OCI-LY1 (cell line): ENCODE measurements around the gene ATP13A4.

Source experiments
- CTCF ChIP-seq: fragments of 200-600 bp; sonication (generic), shearing (Covaris generic); IDR thresholded peaks from 2 replicates; pipeline ENCODE4 v1.5.1; 2017; ENCODE audit warnings: mild to moderate bottlenecking, antibody characterized with exemption, low read length, moderate library complexity, mixed read lengths
- EZH2 ChIP-seq: fragments of 200-600 bp; sonication (generic), shearing (Covaris generic); IDR thresholded peaks from 2 replicates; pipeline ENCODE4 v1.8.0; 2017; ENCODE audit warnings: borderline replicate concordance, mixed run types, mild to moderate bottlenecking, antibody characterized with exemption, low read length, moderate library complexity, mixed read lengths

- TF ChIP-seq CTCF (no peak), EZH2 (no peak)
Observed at GRCh38 chr3:193520738-193521137, 34.0 kb downstream of the ATP13A4 start.
